HCT116 (cell line): ENCODE measurements around the gene NPEPL1. TPM values are rescaled to one million over a fixed set of nuclear protein-coding genes. Genes with fewer than 3 reads are reported as not detected.

Experiments
- ATAC-seq: fragments of 200-7000 bp; cut with Tn5 transposase; 2 replicates; pipeline ENCODE4 v1.9.1; 2020; ENCODE audit warnings: mild to moderate bottlenecking, moderate library complexity
- BruUV-seq: library from RNA; stranded (reverse); fragments of 400-500 nt; replicated peaks from 2 replicates; lab custom pipeline; 2021; lab: Mats Ljungman, UMichigan
- CTCF ChIA-PET: fragments of 300-600 bp; sonication (Branson Sonifier 250); formaldehyde crosslinking; loops from one replicate; lab custom pipeline; 2021; ENCODE audit warnings: antibody characterized with exemption; lab: Charles Lee
- POLR2A ChIA-PET: fragments of 300-600, 350-600 bp; sonication (Branson Sonifier 250); formaldehyde crosslinking; loops from one replicate; lab custom pipeline; 2021; ENCODE audit warnings: antibody characterized with exemption; lab: Charles Lee
- RAD21 ChIA-PET, 2 experiments: fragments of 300-600 bp; sonication (Branson Sonifier 250); formaldehyde crosslinking; loops; one replicate each; lab custom pipeline; 2023; ENCODE audit warnings: low total read pairs in 2 of 2; ENCODE audit not compliant: uncharacterized antibody in 2 of 2, unreplicated experiment in 2 of 2, low non-redundant PET in 1 of 2; lab: Charles Lee
- DNase-seq: peaks from one replicate; pipeline ENCODE4 v3.0.0-alpha.2; 2010; ENCODE audit warnings: low read depth, low spot score
- H2AFZ ChIP-seq: fragments of 200-600 bp; shearing (Covaris generic), sonication (generic); 2 replicates; pipeline ENCODE4 v1.6.1; 2017; ENCODE audit warnings: low read depth, mixed run types, mixed read lengths, antibody characterized with exemption, low read length; ENCODE audit not compliant: poor library complexity, severe bottlenecking
- H3K27ac ChIP-seq: 2 replicates; pipeline ENCODE4 v1.5.1; 2012; ENCODE audit warnings: low read depth, low read length
- H3K27me3 ChIP-seq: fragments of 200-600 bp; sonication (generic); 2 replicates; pipeline ENCODE4 v1.6.1; 2016; ENCODE audit warnings: mixed run types, low read length, mixed read lengths; ENCODE audit not compliant: insufficient read depth
- H3K36me3 ChIP-seq, 2 experiments: fragments of 200-500 bp in 1 of 2; fragments of 200-600 bp in 1 of 2; sonication (Bioruptor generic) in 1 of 2; sonication (generic) in 1 of 2; 2 replicates each; pipeline versions ENCODE4 v1.5.1 to v1.6.1; 2014 to 2016; ENCODE audit warnings: low read length in 2 of 2, inconsistent platforms in 1 of 2, mixed read lengths in 1 of 2, mixed run types in 1 of 2; ENCODE audit not compliant: insufficient read depth in 2 of 2, control insufficient read depth in 1 of 2
- H3K4me1 ChIP-seq, 2 experiments: fragments of 200-600 bp in 1 of 2; sonication (generic) in 1 of 2; 2 replicates each; pipeline versions ENCODE4 v1.5.1 to v1.6.1; 2012 to 2017; ENCODE audit warnings: low read length in 2 of 2, inconsistent platforms in 1 of 2, mild to moderate bottlenecking in 1 of 2, mixed read lengths in 1 of 2, mixed run types in 1 of 2, moderate library complexity in 1 of 2; ENCODE audit not compliant: insufficient read depth in 2 of 2, control insufficient read depth in 1 of 2
- H3K4me2 ChIP-seq: fragments of 200-600 bp; sonication (generic); 2 replicates; pipeline ENCODE4 v1.6.1; 2017; ENCODE audit warnings: mixed run types, low read length, mixed read lengths
- H3K4me3 ChIP-seq, 2 experiments: fragments of 200-600 bp in 1 of 2; sonication (generic) in 1 of 2; replicated peaks in 1 of 2; 2 replicates each; pipeline ENCODE4 v1.5.1; 2011 to 2016; ENCODE audit warnings: low read length in 2 of 2, control low read depth in 1 of 2, low read depth in 1 of 2, mild to moderate bottlenecking in 1 of 2, mixed read lengths in 1 of 2, mixed run types in 1 of 2
- H3K79me2 ChIP-seq: fragments of 200-600 bp; sonication (generic); 2 replicates; pipeline ENCODE4 v1.6.1; 2017; ENCODE audit warnings: mild to moderate bottlenecking, mixed run types, low read length, moderate library complexity, mixed read lengths; ENCODE audit not compliant: insufficient read depth
- H3K9ac ChIP-seq: fragments of 200-600 bp; sonication (generic); 2 replicates; pipeline ENCODE4 v1.6.1; 2016; ENCODE audit warnings: low read length, mixed read lengths
- H3K9me2 ChIP-seq: fragments of 200-600 bp; sonication (generic), shearing (Covaris generic); 2 replicates; pipeline ENCODE4 v1.6.1; 2017; ENCODE audit warnings: mixed run types, mild to moderate bottlenecking, moderate library complexity; ENCODE audit not compliant: insufficient read depth
- H3K9me3 ChIP-seq, 2 experiments: fragments of 200-500 bp in 1 of 2; fragments of 200-600 bp in 1 of 2; sonication (Bioruptor generic) in 1 of 2; sonication (generic) in 1 of 2; 2 replicates each; pipeline ENCODE4 v1.6.1; 2014 to 2017; ENCODE audit warnings: low read length in 2 of 2, mixed read lengths in 2 of 2, inconsistent platforms in 1 of 2, low read depth in 1 of 2, mild to moderate bottlenecking in 1 of 2, mixed run types in 1 of 2, moderate library complexity in 1 of 2; ENCODE audit not compliant: control insufficient read depth in 1 of 2, insufficient read depth in 1 of 2
- H4K20me1 ChIP-seq: fragments of 200-600 bp; sonication (generic), shearing (Covaris generic); 2 replicates; pipeline ENCODE4 v1.6.1; 2017; ENCODE audit warnings: mixed run types, mild to moderate bottlenecking, moderate library complexity; ENCODE audit not compliant: insufficient read depth
- CBX3 ChIP-seq: IDR thresholded peaks from 2 replicates; pipeline ENCODE4 v1.6.1; 2012; ENCODE audit warnings: low read depth
- CTCF ChIP-seq, 3 experiments: fragments of 200-600 bp in 1 of 3; sonication (generic) in 1 of 3; IDR thresholded peaks in 2 of 3; conservative IDR thresholded peaks in 1 of 3; 2 replicates each; pipeline ENCODE4 v1.5.1; 2012 to 2017; ENCODE audit warnings: low read depth in 2 of 3, low read length in 2 of 3, antibody characterized with exemption in 1 of 3, borderline replicate concordance in 1 of 3, control low read depth in 1 of 3, mild to moderate bottlenecking in 1 of 3, mixed read lengths in 1 of 3, mixed run types in 1 of 3, moderate library complexity in 1 of 3; ENCODE audit not compliant: insufficient read depth in 1 of 3
- EGR1 ChIP-seq: IDR thresholded peaks from 2 replicates; pipeline ENCODE4 v1.6.1; 2012; ENCODE audit warnings: low read depth
- ELF1 ChIP-seq: IDR thresholded peaks from 2 replicates; pipeline ENCODE4 v1.6.1; 2012; ENCODE audit warnings: low read depth, borderline replicate concordance
- EZH2 ChIP-seq: fragments of 200-600 bp; sonication (generic); IDR thresholded peaks from 2 replicates; pipeline ENCODE4 v1.6.1; 2017; ENCODE audit warnings: antibody characterized with exemption, mixed run types
- EZH2phosphoT487 ChIP-seq: fragments of 200-600 bp; IDR thresholded peaks from 2 replicates; pipeline ENCODE4 v1.6.1; 2018; ENCODE audit warnings: antibody characterized with exemption, borderline replicate concordance
- FOSL1 ChIP-seq: IDR thresholded peaks from 2 replicates; pipeline ENCODE4 v1.6.1; 2012; ENCODE audit warnings: low read depth
- MAX ChIP-seq: IDR thresholded peaks from 2 replicates; pipeline ENCODE4 v1.6.1; 2012
- RAD21 ChIP-seq: IDR thresholded peaks from 2 replicates; pipeline ENCODE4 v1.6.1; 2012; ENCODE audit warnings: low read depth, mild to moderate bottlenecking
- REST ChIP-seq: IDR thresholded peaks from 2 replicates; pipeline ENCODE4 v1.6.1; 2012; ENCODE audit warnings: low read depth
- SIN3A ChIP-seq: IDR thresholded peaks from 2 replicates; pipeline ENCODE4 v1.6.1; 2012; ENCODE audit warnings: low read depth
- TCF7L2 ChIP-seq: IDR thresholded peaks from 2 replicates; pipeline ENCODE4 v1.7.0; 2011; ENCODE audit warnings: borderline replicate concordance, inconsistent platforms; ENCODE audit not compliant: insufficient read depth, insufficient read length; ENCODE audit errors: extremely low read depth
- intact Hi-C: fragments of 100-400 bp; cut with micrococcal nuclease; formaldehyde crosslinking; loops from 2 replicates; pipeline ENCODE4 v1.10.0; 2022
- total RNA-seq: library from RNA; stranded (reverse); gene quantifications from one replicate; pipeline ENCODE4 v1.2.1, GENCODE V29; 2021; ENCODE audit not compliant: unreplicated experiment

NPEPL1 gene
- total RNA-seq, 1 experiment from 2014 or later = 16.6 TPM

GRCh38 chr20:58720890-58721289 lies 28.3 kb downstream of the NPEPL1 start:
- H3K27ac ChIP-seq = no peak overlapping the region
- no peak for TF ChIP-seq EZH2phosphoT487
- no peak for TF ChIP-seq FOSL1
- no peak for TF ChIP-seq RAD21
- no peak for TF ChIP-seq EZH2
- no peak for TF ChIP-seq TCF7L2
- no peak for TF ChIP-seq MAX
- no peak for TF ChIP-seq ELF1
- no peak for TF ChIP-seq REST
- no peak for TF ChIP-seq SIN3A
- no peak for TF ChIP-seq CTCF (IDR thresholded peaks at IDR 0.05 in 2 of 3, conservative IDR thresholded peaks at IDR 0.05 in 1 of 3; ENCODE audit: borderline replicate concordance in 1 of 3, insufficient read depth in 1 of 3, low read depth in 2 of 3, low read length in 2 of 3)
- TF ChIP-seq CBX3 = no peak
- no peak for TF ChIP-seq EGR1
- TF ChIP-seq, all 23 proteins: peak for 0
- H2AFZ ChIP-seq = no peak overlapping the region
- H3K9me2 ChIP-seq = no peaks in the 10 kb centered on the region
- H3K4me1 ChIP-seq = no peaks in the 10 kb centered on the region
- ChIA-PET POLR2A (no interaction called here), RAD21 (no interaction called here), CTCF (no interaction called here)
- ATAC-seq = no peak
- BruUV-seq = no TSS peak
- no peak overlapping the region for H3K4me2 ChIP-seq
- H3K9me3 ChIP-seq = no peaks in the 10 kb centered on the region
- H3K36me3 ChIP-seq = no peaks in the 10 kb centered on the region
- DNase-seq = no peak
- no peaks in the 10 kb centered on the region for H3K79me2 ChIP-seq
- H3K27me3 ChIP-seq = peaks cover 15% of the 10 kb centered on the region; the same call in 1 of the 2 replicates
- no peak overlapping the region for H3K9ac ChIP-seq
- H4K20me1 ChIP-seq = no peaks in the 10 kb centered on the region
- no peak overlapping the region for H3K4me3 ChIP-seq
- intact Hi-C loops = no loop called here
